HG03432 (cell line): ENCODE measurements around the gene ZNF841.
"Not testable (repeated sequence)": the region's sequence is repeated elsewhere in the genome, so short reads cannot be mapped to it uniquely, and the experiment has no call there.

ENCODE experiments used
- ATAC-seq: cut with Tn5 transposase; IDR thresholded peaks from one replicate; pipeline ENCODE4 v1.9.1; 2021; ENCODE audit warnings: mild to moderate bottlenecking, moderate library complexity; ENCODE audit not compliant: unreplicated experiment

The ZNF841 gene

DNA sequence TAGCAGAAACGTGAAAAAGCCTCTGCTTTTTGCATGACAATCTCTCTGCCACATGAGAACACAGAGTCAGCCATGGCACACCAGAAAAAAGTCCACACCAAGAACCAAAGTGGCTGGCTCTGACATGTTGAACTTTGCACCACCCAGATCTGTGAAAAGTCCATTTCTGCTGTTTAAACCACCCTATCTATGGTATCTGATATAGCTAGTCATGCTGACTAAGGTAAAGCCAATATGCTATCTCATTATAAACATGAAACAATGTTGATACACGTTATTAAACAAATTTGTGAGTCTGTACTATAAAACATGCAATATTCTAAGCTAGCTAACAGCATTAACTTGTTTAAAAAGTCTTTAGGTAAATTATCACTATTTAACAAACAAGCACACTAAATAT lies 25.9 kb downstream of the ZNF841 start:
- ATAC-seq, result no peak

- ATAC-seq, result no peak
These were observed 29.2 kb downstream of the ZNF841 start for GRCh38 chr19:52066258-52066863.

GRCh38 chr19:52065399-52065798 lies 30.2 kb downstream of the ZNF841 start:
- ATAC-seq, result no peak

- ATAC-seq, result not testable (repeated sequence)
These were observed 39.1 kb downstream of the ZNF841 start for GRCh38 chr19:52056480-52056879.

- not testable (repeated sequence) for ATAC-seq
These were observed 43.8 kb downstream of the ZNF841 start for GRCh38 chr19:52051736-52052135.

DNA sequence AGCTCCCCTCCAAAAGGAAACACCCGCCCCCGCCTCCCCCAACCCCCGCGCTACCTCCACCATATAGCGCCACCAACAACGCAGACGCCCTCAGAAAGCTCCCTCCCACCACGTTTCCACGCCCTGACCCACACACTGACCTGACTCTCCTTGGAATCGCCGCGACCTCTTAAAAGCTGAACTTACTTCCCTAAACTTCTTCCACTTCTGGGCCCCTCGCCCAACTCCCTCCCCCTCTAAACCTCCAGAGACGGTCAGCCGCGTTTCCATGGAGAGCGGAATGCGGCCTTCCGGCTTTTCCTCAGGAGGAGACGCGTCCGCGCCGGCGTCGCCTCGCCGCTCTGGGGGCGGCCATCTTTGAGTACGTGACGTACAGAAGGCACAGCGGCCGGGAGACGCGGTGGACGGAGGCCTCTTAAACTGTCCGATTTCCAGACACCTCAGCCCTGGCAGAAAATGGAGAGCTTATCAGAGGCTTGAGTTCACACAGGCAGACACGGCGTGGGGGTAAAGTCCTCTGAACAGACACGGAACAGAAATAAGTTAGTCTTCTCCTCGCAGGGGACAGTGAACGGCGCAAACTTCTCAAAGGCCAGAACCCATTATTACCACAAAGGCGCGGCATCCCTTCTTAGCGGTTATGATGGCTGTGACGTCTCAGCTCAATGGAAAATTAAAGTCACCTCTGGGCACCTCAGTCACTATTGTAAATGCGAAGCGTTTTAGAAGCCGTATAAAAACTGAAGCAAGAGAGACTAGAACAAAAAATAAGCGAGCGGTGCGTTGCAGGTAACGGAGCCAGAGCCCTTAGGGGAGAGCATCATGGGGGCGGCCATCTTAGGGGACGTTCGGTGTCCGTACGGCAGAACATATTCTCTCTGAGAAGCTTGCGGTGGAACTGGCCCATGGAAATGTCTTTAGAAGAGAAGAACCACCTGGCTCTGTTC lies 46.7 kb downstream of the ZNF841 start, which contains the start of gene ZNF432:
Gene ZNF432, minus strand, starts transcription at position 284 of the 947 bp plus-strand sequence. CDS start 1,970 bp downstream, outside the sequence.
- ATAC-seq, result peak; percentile 86

- no peak for ATAC-seq
These were observed 56.4 kb downstream of the ZNF841 start for GRCh38 chr19:52039169-52039568.

DNA sequence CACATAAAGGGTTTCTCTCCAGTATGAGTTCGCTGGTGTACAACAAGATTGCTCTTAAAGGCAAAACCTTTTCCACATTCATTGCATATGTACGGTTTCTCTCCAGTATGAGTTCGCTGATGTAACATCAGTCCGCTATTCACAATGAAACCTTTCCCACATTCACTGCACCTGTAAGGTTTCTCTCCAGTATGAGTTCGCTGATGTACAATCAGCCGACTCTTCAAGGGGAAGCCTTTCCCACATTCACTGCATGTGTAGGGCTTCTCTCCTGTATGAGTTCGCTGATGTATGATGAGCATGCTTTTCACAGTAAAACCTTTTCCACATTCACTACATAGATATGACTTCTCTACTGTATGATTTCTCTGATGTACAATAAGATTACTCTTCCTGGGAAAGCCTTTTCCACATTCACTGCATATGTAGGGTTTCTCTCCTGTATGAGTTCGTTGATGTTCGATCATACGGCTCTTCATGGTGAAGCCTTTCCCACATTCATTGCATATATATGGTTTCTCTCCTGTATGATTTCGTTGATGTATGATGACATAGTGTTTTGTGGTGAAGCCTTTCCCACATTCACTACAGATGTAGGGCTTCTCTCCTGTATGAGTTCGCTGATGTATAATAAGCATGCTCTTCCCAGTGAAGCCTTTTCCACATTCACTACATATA lies 61.4 kb downstream of the ZNF841 start:
- no peak for ATAC-seq

- ATAC-seq, result peak; percentile 26
These were observed 66.8 kb downstream of the ZNF841 start for GRCh38 chr19:52028780-52029123.

- peak; percentile 93 for ATAC-seq
These were observed 67.4 kb downstream of the ZNF841 start, which contains the start of gene ZNF614 for GRCh38 chr19:52028027-52028779. Gene ZNF614 (minus strand): TSS chr19:52028379. CDS start chr19:52025745, 2,634 bp downstream.

GRCh38 chr19:52026255-52026990 lies 69.1 kb downstream of the ZNF841 start:
- not testable (repeated sequence) for ATAC-seq

- ATAC-seq, result not testable (repeated sequence)
These were observed 71.1 kb downstream of the ZNF841 start for GRCh38 chr19:52024478-52024877.

- no peak for ATAC-seq
These were observed 73.4 kb downstream of the ZNF841 start for GRCh38 chr19:52022193-52022592.

DNA sequence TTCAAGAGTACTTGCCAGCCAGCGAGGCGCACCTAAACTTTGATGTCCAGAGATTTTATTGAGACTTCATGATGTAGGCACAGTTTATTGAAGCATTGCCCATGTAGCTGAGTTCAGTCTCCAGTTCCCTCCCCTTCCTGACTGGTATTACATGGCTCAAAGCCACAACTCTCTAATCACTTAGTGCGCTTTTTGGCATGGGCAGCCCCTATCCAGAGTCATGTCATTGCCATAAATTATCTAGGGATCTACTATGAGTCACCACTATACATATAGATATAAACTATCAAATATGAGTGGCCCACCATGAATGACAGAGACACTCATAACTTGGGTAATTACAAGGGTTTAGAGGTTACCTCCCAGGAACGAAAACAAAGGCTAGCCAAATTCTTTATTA lies 75.1 kb downstream of the ZNF841 start:
- no peak for ATAC-seq
